AML-193 (cell line): Measurements from ENCODE around the gene WDR4.
"Not testable (repeated sequence)": the region's sequence is repeated elsewhere in the genome, so short reads cannot be mapped to it uniquely, and the experiment has no call there.

Experiments used
- DNase-seq, 2 experiments: peaks; one replicate each; lab custom pipeline; 2025; lab: John Stamatoyannopoulos, UW

The WDR4 gene

GRCh38 chr21:42852925-42853570, 26.3 kb downstream of the WDR4 start:
- no peak for DNase-seq

DNA sequence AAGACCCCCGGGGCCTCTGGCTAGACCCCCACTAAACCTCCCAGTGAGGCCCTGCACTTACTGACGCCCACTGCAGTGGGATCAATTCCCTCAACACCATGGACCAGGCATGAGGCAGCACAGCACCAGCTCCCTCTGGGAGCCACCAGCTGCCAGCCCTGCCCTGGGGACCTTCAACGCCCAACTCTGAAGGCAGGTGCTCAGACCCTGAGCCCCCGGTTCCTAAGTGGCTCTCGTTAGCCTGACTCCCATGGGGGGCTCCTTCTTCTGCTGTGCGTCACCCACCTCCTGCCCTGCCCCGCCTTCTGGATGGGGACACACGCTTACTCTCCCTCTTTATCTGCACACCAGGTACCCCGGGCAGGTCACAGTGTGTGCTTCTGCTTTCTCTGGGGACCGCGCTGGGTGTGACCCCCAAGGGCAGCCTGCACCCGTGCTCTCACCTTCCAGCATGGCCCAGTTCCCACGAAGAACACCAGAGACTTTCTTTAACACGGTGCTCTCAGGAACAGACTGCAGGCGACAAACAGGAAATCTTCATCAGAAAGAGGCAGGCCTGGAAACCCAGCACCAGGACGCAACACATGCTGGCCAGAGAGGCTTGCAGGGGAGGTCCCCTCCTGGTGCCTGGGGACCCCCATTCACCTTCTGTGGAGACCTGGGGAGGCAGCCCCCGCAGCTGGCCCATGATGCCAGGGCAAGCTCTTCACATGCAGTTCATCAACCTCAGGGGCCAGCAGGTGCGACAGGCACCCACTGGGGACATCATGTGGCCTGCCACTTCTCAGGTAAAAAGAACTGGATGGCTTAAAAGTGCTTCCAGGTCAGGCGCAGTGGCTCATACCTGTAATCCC, 27.3 kb downstream of the WDR4 start:
- no peak for DNase-seq

DNA sequence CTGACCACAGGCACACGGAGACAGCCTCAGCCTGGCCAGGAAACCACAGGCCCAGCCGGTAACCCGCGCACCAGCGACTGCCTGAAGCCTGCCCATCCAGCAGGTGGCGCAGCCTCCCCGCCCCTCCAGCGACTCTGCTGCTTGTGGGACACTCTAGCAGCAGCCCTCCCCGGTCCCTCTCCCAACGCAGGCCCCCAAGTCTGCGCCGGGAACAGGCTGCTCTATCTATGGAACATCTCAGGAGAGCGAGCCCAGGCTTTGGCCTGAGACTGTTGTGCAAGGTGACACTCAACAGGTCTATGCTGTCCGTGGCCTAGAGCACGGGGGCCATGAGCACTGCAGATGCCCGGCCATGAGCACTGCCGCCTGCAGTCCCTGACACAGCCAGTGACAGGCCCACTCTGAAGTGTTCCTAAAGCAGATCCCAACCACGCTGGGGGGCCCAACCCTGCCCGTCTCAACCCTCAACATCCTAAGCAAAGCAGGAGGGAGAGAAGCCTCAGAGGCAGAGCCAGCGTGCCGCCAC, 28.4 kb downstream of the WDR4 start:
- DNase-seq = peak in 1 of 2 experiments; percentile 9

- no peak for DNase-seq
Measured at GRCh38 chr21:42850463-42850862, 28.9 kb downstream of the WDR4 start.

- DNase-seq = no peak
Measured at GRCh38 chr21:42849759-42850412, 29.5 kb downstream of the WDR4 start.

DNA sequence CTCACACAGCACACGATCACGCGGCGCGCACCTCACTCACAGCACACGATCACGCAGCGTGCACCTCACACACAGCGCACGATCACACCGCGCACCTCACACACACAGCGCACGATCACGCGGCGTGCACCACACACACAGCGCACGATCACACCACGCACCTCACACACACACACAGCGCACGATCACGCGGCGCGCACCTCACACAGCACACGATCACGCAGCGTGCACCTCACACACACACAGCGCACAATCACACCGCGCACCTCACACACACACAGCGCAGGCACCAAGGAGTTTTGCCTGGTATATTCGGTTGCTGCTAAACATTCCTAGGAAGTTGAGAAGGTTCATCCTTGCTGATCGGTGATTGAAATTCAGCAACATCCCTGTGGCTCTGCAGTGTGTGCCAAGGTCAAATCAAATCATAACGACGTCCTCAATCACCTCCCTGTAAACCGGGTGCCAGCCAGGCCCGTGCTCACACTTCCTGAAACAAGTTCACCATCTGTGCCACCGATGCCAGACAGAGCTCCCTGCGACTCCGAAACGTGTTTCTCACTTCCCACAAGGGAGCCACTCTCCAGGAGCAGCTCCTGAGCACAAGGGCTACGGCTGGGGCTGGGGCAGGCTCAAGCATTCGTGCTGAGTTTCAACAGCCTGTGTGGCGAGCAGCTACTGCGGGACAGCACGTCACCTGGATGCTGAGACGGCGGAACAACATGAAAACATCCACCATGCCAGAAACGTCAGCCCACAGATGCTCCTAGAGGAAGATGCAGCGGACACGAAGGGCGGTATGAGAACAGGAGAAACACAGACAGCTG, 30.2 kb downstream of the WDR4 start:
- no peak for DNase-seq

GRCh38 chr21:42848144-42848931, 31.0 kb downstream of the WDR4 start:
- not testable (repeated sequence) for DNase-seq

DNA sequence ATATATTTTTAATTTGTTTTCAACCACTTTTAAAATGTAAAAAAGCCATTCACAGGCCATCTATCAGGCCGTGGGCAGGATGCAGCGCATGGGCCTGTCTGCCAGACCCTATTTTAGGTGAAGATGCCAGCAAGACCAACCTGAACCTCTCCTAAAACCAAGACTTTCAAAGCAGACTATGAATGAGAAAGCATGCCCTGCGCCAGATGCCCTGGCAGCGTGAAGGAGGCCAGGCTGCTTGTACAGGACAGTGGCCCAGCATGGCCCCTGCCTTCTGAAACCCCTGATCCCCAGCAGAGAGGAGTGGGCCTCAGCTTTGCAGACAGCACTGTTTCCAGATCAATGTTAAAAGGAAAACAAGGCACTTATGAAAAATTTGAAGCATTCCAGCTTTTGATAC, 31.6 kb downstream of the WDR4 start:
- DNase-seq = no peak

DNA sequence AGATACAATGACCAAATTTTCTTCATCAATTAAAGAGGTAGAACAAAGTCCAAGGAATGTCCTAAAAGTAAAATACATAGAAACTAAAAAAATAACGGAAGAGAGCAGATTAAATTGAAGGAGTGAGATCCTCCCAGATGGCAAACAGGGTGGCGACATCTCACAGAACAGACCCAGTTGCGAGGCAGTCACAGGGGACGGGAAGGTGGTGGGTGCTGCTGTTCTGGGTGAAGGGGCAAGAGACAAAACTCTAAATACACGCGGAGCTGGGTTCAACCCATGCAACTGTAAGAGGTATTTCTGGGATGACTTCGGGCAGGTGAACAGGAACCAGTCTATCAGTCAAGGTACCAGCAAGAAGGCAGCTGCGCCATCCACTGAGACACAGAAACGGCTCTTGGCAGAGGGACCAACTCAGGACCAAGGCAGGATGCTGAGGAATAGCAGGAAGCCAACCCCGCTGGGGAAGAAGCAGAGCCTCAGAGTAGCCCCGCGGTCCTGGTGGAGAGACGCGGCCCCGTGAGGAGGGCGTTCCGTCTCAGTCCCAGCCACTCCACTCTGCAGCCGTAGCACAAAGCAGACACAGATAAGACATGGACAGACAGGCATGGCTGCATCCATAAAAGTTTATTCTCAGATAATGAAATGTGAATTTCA, 32.2 kb downstream of the WDR4 start:
- DNase-seq = no peak

- DNase-seq = no peak
Measured at GRCh38 chr21:42846221-42846620, 33.1 kb downstream of the WDR4 start.

DNA sequence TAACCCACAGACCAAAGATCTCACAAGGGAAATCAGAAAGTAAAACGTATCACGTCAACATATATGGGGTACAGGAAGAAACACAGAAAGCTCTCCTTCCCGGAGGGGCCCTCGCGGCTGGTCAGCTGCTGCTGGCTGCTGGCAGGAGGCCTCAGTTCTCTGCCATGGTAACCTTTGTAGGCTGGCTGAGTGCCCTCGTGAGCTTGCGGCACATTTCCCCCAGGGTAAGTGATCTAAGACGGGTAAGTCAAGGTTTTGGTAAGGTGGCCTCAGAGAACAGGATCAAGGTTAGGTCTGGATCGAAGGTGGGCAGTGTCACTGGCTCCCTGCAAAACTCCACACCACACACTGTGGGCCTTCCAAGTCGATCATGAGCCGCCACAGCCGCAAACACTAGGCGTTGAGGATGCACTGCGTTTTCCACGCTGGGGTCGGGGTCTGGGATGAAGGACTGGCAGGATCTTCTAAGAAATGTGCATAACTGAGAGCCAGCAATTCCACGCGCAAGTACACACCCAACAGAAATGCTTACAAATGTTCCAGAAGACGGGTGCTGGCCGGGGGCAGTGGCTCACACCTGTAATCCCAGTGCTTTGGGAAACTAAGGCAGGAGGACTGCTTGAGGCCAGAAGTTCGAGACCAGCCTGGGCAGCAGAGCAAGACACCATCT, 33.9 kb downstream of the WDR4 start:
- no peak for DNase-seq

DNA sequence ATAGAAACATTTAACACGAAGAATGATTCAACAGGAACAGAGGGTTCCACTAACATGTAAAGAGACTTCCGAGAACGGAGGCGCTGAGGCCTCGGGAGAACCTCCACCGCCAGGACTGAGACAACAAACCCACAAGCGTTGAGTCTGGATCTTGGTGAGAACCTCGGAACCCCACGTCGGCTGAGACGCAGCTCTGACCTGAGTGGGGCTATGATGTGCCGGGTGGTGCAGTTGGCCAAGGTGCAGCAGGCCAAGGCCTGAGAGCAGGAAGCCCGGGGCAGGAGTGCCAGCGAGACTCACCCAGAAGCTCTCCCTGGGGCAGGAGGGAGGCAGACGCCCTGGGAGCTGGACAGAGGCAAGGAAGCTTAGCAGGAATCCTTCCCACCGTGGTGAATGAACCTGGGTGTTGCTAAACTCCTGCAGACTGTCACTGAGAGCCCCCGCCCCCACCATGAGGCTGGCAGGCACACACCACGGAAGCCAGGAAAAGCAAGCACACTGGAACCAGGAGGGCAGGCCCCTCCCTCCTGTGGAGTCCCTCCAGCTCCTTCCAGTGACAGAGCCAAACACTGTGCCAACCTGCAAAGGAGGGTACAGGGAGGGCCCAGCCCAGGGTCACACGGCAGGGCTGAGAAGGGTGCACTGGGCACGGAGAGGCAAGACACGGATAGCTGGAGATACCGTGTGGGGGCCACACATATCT, 34.8 kb downstream of the WDR4 start:
- DNase-seq = no peak

GRCh38 chr21:42843056-42843455, 36.3 kb downstream of the WDR4 start:
- no peak for DNase-seq

DNA sequence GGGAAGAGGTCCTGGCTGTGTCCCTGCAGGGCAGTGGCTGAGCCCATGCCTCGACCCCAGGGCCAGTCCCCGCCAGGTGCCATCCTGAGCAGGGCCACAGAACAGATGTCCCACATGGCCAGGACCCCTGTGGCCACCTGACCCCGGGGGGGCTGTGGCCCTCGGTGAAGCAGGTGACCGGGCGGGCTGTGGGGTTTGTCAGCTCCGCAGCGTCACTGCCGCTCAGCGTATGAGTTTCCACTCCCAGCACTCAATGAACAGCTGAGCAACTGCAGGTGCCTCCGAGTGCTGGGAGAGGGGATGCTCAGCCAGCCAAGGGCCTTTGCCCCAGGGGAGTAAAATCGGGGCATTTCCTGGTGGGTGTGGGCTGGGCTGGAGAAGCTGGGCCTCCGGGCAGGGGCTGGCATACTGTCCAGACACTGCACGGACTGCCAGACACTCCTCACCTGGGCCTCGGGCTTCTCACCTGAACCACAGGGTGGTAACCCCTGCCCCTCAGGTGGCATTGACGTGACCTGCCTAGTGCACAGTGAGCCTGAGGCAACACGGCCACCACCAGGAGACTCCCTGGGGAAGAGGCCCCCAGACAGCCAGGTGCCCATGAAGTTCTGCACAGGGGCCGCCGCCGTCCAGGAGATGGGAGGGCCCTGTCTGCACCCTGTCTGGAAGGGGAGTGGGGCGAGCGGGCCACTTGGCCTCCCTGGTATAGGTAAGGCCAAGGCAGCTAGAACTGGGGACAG, 37.3 kb downstream of the WDR4 start:
- DNase-seq = not testable (repeated sequence)

- DNase-seq = no peak
Measured at GRCh38 chr21:42841156-42841915, 38.0 kb downstream of the WDR4 start.

DNA sequence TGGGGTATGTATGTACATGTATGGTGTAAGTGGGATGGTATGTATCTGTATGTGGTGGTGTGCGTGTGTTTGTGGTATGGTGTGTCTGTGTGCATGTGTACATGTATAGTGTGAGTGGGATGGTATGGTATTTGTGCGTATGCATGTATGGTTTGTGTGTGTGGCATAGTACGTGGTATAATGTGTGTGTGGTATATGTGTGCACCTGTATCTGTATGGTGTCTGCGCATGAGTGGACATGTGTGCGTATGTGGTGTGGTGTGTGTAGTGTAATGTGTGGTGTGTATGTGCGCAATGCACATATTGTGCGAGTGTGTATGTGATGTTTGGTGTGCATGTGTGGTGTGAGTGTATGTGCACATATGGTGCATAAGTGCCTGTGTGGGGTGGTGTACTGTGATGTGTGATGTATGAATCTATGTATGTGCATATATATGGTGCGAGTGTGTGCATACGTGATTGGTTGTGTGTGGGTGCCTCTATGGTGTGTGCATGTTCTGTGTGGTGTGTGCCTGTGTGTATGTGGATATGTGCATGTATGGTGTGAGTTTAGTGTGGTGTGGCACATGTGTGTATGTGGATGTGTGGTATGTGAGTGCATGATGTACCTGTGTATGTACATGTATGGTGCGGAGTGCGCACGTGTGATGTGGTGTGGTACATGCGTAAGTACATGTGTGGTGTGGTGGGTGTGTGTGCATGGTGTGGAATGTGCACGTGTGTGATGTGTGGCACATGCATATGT, 38.8 kb downstream of the WDR4 start:
- DNase-seq = no peak
